GM10248 (cell line): ENCODE data around the gene PDE1A.

ENCODE experiments used
- CTCF ChIA-PET: fragments of 300-600 bp; sonication (Branson Sonifier 250); formaldehyde crosslinking; extraction: SDS; loops from one replicate; lab custom pipeline; 2021; ENCODE audit warnings: antibody characterized with exemption; lab: Yijun Ruan, JAX
- POLR2A ChIA-PET: fragments of 350-650 bp; sonication (Branson Sonifier 250); formaldehyde crosslinking; extraction: SDS; loops from one replicate; lab custom pipeline; 2020; ENCODE audit warnings: antibody characterized with exemption; lab: Yijun Ruan, JAX
- DNase-seq: peaks from one replicate; pipeline ENCODE4 v3.0.0; 2012; ENCODE audit errors: extremely low spot score
- TF ChIP-seq, protein P1 (sequence below): IDR thresholded peaks from 2 replicates; pipeline ENCODE4 v1.5.1; 2012; ENCODE audit warnings: mild to moderate bottlenecking, low read depth; ENCODE audit errors: extremely low read depth, missing control alignments, control extremely low read depth

PDE1A gene

DNA sequence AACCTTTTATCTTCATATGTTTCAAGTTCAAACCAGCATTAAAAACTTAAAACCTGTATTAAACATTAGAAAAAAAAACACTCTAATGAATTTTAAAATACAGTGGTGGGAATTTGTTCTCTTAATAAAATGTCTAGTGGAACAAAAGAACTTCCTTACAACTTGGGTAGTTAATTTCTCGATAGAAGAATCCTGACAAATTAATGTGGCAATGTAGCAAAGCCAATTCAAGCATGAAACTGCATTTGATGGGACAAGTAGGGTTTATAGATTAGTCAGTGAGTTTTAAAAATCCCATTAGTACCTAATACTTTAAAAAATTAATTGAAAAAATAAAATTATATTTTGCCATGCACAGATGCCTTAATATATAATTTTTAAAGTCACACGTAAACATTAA lies 59.4 kb downstream of the PDE1A start:
- DNase-seq: no peak
- ChIA-PET CTCF (no interaction called here), POLR2A (no interaction called here)
- TF ChIP-seq, protein P1, sequence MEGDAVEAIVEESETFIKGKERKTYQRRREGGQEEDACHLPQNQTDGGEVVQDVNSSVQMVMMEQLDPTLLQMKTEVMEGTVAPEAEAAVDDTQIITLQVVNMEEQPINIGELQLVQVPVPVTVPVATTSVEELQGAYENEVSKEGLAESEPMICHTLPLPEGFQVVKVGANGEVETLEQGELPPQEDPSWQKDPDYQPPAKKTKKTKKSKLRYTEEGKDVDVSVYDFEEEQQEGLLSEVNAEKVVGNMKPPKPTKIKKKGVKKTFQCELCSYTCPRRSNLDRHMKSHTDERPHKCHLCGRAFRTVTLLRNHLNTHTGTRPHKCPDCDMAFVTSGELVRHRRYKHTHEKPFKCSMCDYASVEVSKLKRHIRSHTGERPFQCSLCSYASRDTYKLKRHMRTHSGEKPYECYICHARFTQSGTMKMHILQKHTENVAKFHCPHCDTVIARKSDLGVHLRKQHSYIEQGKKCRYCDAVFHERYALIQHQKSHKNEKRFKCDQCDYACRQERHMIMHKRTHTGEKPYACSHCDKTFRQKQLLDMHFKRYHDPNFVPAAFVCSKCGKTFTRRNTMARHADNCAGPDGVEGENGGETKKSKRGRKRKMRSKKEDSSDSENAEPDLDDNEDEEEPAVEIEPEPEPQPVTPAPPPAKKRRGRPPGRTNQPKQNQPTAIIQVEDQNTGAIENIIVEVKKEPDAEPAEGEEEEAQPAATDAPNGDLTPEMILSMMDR: no peak

DNA sequence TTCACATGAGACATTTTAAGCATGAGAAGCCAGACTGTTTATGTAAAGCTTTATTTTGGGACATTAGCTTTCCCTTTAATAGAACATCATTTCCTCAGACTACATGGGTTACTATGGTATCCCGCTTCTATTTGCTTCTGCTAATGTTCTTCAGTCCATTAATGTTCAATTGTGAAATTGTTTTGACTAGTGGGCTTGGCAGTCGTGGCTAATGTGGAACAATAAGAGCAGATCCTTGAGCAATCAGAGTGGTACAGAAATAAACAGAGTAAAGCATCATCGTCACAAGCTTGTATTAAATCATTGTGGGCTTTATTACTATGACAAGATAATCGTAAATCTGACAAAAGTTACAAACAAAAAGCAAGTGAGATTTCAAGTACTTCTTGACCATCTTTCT lies 60.2 kb downstream of the PDE1A start:
- POLR2A ChIA-PET: no interaction called here
- TF ChIP-seq, protein P1: no peak
- CTCF ChIA-PET: no interaction called here
- no peak for DNase-seq

- DNase-seq: no peak
- ChIA-PET CTCF (no interaction called here), POLR2A (no interaction called here)
- TF ChIP-seq, protein P1: no peak
Measured at GRCh38 chr2:182365855-182366254, 61.0 kb downstream of the PDE1A start.

DNA sequence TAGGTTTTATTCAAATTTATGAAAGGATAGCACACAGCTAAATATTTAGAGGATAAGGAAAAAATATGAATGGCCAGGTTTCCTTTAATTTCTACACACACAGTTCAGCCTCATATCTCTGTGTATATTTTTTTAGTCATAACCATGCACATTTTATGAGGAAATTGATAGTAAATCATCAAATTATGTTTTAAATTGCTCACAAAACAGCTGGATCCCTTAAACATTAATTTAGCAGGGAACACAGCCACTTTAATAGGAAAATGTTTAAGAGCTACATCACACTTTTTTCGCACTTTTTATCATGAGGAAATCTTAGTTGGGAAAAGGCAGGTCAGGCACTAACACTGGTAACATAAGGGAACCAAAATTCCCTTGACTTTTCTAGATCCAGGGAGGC lies 65.4 kb downstream of the PDE1A start:
- TF ChIP-seq, protein P1: no peak
- CTCF ChIA-PET: no interaction called here
- POLR2A ChIA-PET: no interaction called here
- no peak for DNase-seq

- no peak for DNase-seq
- TF ChIP-seq, protein P1: no peak
- ChIA-PET POLR2A (no interaction called here), CTCF (no interaction called here)
Measured at GRCh38 chr2:182360663-182361260, 66.1 kb downstream of the PDE1A start.

DNA sequence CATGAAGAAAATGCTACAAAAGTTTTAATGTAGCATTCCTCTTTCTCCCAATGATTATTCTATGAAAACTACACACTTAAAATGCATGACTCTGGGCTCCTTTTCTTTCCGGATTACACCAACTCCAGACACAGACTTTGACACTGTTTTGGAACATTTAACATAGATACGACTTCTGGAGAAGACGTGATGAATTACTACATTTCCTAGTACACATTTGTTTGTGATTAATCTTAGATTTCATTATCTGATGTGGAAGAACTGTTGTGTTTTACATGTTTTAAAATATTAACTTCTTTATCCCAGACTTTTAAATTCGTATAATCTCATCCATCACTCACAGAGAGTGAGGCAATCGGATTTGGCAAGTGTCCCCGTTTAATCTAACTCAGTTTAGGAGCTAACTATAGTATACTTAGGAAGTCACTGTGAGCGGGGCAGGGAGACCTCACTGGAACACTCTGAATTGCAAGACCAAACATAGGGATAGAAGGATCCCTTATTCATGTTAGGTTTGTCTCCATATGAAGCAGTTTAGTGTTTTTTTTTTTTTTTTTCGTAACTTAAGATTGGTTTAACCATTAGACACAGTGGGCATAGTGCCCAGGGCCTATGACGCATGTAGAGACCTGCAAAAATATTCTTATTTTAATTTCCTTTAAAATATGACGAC lies 66.7 kb downstream of the PDE1A start:
- ChIA-PET CTCF (no interaction called here), POLR2A (no interaction called here)
- no peak for DNase-seq
- TF ChIP-seq, protein P1: no peak
